ENCODE data around the gene CNTNAP2. TPM values are rescaled to one million over a fixed set of nuclear protein-coding genes. Genes with fewer than 3 reads are reported as not detected.

CNTNAP2 gene
- total RNA-seq, 6 experiments from 2014 or later, result 1.8 to 8.1 (median 3.9) TPM

DNA sequence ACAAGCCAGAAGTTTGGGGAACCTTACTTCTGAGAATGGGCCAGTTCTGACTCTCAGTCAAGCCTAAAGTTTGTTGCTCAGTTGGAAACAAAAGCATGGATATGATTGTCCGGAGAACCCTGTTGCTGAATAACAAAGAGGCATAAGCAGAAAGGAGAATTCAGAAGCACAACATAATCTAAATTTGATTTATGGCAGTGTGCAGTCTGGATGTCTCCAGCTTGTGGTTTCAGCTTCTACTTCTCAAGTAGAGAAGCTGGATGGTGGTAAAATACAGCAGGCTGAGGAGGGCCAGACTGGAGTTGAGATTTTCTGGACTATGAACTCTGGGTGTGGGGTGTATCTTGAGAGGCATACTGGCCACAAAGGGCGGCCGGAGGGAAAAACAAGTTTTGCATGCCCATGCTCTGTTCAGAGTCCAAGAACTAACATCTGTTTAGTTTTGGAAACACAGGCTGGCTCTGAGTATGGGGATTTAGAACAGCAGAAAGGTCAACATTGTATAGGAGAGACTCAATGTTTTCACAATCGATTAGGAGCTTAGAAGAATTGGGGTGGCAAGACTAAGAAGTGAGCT, 592.9 kb downstream of the CNTNAP2 start:
- intact Hi-C loops (cut with DNase I), result no loop called here
- WGBS (ENCODE audit: insufficient coverage, low coverage, low lambda C conversion rate, missing lambda C conversion rate), result 37% methylated on average over 4 of the region's 4 CpGs
- no peaks in the 10 kb centered on the region for H3K27me3 ChIP-seq
- no peaks in the 10 kb centered on the region for H3K9me3 ChIP-seq
- H3K36me3 ChIP-seq, result no peaks in the 10 kb centered on the region
- no peaks in the 10 kb centered on the region for H3K4me1 ChIP-seq
- H3K27ac ChIP-seq, result no peak overlapping the region
- no peak overlapping the region for H3K4me3 ChIP-seq
- ATAC-seq, result no peak
- no peak for DNase-seq
- TF ChIP-seq POLR2A (IDR thresholded peaks at IDR 0.05), result no peak
- TF ChIP-seq, protein P1, sequence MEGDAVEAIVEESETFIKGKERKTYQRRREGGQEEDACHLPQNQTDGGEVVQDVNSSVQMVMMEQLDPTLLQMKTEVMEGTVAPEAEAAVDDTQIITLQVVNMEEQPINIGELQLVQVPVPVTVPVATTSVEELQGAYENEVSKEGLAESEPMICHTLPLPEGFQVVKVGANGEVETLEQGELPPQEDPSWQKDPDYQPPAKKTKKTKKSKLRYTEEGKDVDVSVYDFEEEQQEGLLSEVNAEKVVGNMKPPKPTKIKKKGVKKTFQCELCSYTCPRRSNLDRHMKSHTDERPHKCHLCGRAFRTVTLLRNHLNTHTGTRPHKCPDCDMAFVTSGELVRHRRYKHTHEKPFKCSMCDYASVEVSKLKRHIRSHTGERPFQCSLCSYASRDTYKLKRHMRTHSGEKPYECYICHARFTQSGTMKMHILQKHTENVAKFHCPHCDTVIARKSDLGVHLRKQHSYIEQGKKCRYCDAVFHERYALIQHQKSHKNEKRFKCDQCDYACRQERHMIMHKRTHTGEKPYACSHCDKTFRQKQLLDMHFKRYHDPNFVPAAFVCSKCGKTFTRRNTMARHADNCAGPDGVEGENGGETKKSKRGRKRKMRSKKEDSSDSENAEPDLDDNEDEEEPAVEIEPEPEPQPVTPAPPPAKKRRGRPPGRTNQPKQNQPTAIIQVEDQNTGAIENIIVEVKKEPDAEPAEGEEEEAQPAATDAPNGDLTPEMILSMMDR (IDR thresholded peaks at IDR 0.05), result no peak

- TF ChIP-seq, protein P1 (IDR thresholded peaks at IDR 0.05), result no peak
- TF ChIP-seq POLR2A (IDR thresholded peaks at IDR 0.05), result no peak
- H3K4me1 ChIP-seq, result no peaks in the 10 kb centered on the region
- intact Hi-C loops (cut with DNase I), result no loop called here
- ATAC-seq, result no peak
- no peaks in the 10 kb centered on the region for H3K27me3 ChIP-seq
- DNase-seq, result no peak
- H3K27ac ChIP-seq, result no peak overlapping the region
- H3K9me3 ChIP-seq, result no peaks in the 10 kb centered on the region
- no peak overlapping the region for H3K4me3 ChIP-seq
- H3K36me3 ChIP-seq, result no peaks in the 10 kb centered on the region
- 50% methylated on average over 1 of the region's 1 CpG for WGBS (ENCODE audit: insufficient coverage, low coverage, low lambda C conversion rate, missing lambda C conversion rate)
Measured at GRCh38 chr7:146713205-146713604, 596.6 kb downstream of the CNTNAP2 start.

- no peak for TF ChIP-seq POLR2A (IDR thresholded peaks at IDR 0.05)
- TF ChIP-seq, protein P1 (IDR thresholded peaks at IDR 0.05), result no peak
- Histone ChIP-seq H3K9me3 (no peaks in the 10 kb centered on the region), H3K27ac (no peak overlapping the region), H3K4me1 (no peaks in the 10 kb centered on the region), H3K36me3 (no peaks in the 10 kb centered on the region), H3K4me3 (no peak overlapping the region), H3K27me3 (no peaks in the 10 kb centered on the region)
- intact Hi-C loops (cut with DNase I), result no loop called here
- no peak for DNase-seq
- WGBS (ENCODE audit: insufficient coverage, low coverage, low lambda C conversion rate, missing lambda C conversion rate), result 62% methylated on average over 3 of the region's 3 CpGs
- ATAC-seq, result no peak
Measured at GRCh38 chr7:146713934-146714333, 597.3 kb downstream of the CNTNAP2 start.

DNA sequence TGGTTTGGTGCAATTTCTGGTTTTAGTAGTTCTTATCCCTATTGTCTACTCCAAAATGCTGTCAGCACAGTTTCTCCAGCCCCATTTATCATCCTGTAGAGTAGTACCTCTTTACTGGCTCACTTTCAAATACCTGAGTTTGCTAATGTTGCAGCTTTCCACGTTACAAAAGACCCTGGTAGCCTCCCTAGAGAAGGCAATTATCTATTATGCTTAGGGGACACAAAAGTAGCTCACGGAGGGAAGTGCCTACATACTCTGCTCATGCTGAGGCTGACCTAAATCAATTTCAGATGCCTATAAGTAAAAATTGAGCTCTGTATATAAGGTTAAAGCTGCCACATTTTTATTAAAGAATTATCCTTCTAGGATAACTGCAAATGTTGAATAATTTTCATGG, 603.6 kb downstream of the CNTNAP2 start:
- no peak for DNase-seq
- 40% methylated on average over 2 of the region's 2 CpGs for WGBS (ENCODE audit: insufficient coverage, low coverage, low lambda C conversion rate, missing lambda C conversion rate)
- Histone ChIP-seq H3K4me1 (no peaks in the 10 kb centered on the region), H3K27me3 (no peaks in the 10 kb centered on the region), H3K27ac (no peak overlapping the region), H3K36me3 (no peaks in the 10 kb centered on the region), H3K9me3 (no peaks in the 10 kb centered on the region), H3K4me3 (no peak overlapping the region)
- intact Hi-C loops (cut with DNase I), result no loop called here
- no peak for ATAC-seq
- no peak for TF ChIP-seq POLR2A (IDR thresholded peaks at IDR 0.05)
- TF ChIP-seq, protein P1 (IDR thresholded peaks at IDR 0.05), result no peak

- no peak for DNase-seq
- no peak for ATAC-seq
- WGBS (ENCODE audit: insufficient coverage, low coverage, low lambda C conversion rate, missing lambda C conversion rate), result 38% methylated on average over 1 of the region's 1 CpG
- Histone ChIP-seq H3K4me3 (no peak overlapping the region), H3K9me3 (no peaks in the 10 kb centered on the region), H3K27me3 (no peaks in the 10 kb centered on the region), H3K27ac (no peak overlapping the region), H3K4me1 (no peaks in the 10 kb centered on the region), H3K36me3 (no peaks in the 10 kb centered on the region)
- intact Hi-C loops (cut with DNase I), result no loop called here
- TF ChIP-seq, protein P1 (IDR thresholded peaks at IDR 0.05), result no peak
- no peak for TF ChIP-seq POLR2A (IDR thresholded peaks at IDR 0.05)
Measured at GRCh38 chr7:146722986-146723385, 606.4 kb downstream of the CNTNAP2 start.
